Hematopoietic multipotent progenitor cell treated with erythropoietin and hydrocortisone succinate and interleukin-3 and kit ligand, for 4 days (in vitro differentiated cells): Measurements from ENCODE around the gene LHX3.

ENCODE experiments used
- DNase-seq: peaks from one replicate; pipeline ENCODE4 v3.0.0-alpha.2; 2015

Gene LHX3

GRCh38 chr9:136204838-136205706 is at the start of gene LHX3:
TSS of gene LHX3 (minus strand) at chr9:136205128. CDS start at chr9:136205012, 116 bp downstream.
- peak; percentile 75 for DNase-seq

DNA sequence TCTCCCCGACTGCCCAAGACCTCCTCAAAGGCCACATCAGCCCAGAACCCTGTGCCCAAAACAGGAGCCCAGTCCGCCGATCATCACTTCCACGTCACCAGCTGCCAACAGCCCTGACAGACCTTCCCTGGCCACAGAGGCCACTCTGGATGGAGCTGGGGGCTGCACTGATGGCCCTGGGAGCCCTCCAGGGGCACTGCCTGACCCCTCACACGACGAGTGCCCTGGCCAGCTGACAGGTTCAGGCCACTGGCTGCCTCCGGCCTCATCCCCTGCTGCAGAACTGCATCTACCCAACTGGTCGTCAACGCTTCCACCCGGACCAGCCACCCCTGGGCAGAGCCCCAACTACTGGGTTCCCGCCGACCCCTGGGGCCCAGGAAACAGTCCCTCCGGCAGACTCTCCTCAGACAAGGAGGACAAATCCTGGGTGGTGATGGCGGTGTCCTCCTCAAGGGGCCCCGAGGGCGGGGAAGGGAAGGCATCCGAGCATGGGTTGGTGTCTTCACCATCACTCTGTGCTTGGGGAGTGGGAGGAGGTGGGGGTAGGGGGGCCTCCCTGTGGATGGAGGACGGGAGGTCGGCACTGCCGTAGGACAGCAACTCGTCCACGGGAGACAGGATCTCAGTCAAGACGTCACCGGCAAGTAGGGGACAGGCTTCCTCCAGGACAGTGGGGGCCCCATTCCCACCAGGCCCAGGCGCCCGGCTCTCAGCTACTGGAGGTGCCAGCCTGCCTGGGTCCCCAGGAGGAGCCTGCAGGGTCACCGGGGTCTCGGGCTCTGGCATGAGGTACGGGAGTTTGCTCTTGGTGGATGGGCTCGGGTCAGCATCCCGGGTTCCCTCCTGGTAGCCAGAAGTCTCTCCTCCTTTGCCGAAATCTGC is 48.6 kb upstream of the LHX3 start:
- DNase-seq = no peak

DNA sequence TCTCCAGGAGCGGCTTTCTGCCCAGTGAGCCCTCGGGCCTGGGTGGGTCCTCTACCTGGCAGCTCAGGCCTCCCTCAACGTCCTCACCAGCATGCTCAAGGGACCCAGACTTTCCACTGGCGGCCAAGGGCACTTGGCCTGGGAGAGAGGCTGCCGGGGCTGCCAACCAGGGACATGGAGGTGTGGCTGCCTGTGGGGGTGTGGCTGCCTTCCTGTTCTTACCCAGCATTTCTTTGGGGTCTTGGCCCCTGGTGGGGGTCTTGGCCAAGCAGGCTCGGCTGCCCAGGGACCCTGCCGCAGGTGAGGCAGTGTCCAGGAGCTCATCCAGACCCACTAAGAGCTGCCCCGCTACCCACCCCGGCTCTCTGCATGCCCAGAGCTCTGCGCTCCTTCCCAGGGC is 47.9 kb upstream of the LHX3 start:
- DNase-seq = no peak

GRCh38 chr9:136252281-136252680 is 47.4 kb upstream of the LHX3 start:
- no peak for DNase-seq

DNA sequence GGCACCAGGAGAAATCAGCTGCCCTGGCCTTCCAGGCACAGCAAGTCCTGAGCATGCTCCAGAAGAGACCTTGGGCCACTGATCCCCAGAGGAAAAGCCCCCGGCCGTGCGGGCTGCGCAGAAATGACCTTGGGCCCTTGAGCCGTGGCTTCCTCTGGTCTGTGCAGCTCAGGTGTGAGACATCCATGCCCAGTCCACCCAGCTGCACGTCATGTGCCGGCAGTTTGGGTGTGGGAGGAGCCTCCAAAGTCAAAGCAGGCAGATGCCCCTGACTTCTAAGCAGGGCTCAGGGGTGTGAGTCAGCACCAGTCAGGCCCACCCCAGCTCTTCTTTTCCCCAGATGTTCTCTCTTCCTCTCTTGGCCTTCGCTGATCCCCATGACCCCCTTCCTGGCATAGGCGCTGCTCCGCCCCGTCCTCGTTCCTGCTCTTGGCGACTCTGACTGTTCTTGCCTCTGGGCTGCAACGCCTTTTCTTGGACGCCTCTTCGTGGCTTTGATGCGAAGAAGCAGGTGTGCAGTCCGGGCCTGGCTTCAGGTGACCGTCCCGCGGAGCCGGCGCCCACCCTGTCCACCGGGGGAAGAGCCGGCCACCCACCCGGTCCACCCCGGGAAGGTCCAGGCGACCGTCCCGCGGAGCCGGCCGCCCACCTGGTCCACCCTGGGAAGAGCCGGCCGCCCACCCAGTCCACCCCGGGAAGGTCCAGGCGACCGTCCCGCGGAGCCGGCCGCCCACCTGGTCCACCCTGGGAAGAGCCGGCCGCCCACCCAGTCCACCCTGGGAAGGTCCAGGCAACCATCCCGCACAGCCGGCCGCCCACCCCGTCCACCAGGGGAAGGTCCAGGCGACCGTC is 46.6 kb upstream of the LHX3 start:
- DNase-seq = no peak

DNA sequence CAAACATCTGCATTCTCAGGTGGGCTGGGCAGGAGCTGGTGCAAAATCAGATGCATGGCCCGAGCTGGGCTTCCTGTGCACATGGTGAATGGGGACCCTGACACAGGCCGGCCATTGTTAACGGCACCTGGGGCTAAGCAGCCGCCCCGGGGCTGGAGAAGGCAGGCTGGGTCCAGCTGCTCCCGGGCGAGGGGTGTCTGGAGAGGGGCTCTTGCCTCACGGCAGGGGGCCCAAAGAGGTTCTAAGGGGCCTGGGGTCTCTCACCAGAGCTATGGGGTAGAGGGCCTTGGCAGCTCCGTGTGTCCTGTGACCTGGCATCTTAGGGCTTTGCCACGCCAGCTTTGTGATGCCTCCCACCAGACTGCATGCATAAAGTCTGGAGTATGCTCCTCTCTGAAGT is 45.7 kb upstream of the LHX3 start:
- DNase-seq = no peak

GRCh38 chr9:136249877-136250559 is 45.1 kb upstream of the LHX3 start:
- DNase-seq = no peak

GRCh38 chr9:136248951-136249876 is 44.3 kb upstream of the LHX3 start:
- no peak for DNase-seq

DNA sequence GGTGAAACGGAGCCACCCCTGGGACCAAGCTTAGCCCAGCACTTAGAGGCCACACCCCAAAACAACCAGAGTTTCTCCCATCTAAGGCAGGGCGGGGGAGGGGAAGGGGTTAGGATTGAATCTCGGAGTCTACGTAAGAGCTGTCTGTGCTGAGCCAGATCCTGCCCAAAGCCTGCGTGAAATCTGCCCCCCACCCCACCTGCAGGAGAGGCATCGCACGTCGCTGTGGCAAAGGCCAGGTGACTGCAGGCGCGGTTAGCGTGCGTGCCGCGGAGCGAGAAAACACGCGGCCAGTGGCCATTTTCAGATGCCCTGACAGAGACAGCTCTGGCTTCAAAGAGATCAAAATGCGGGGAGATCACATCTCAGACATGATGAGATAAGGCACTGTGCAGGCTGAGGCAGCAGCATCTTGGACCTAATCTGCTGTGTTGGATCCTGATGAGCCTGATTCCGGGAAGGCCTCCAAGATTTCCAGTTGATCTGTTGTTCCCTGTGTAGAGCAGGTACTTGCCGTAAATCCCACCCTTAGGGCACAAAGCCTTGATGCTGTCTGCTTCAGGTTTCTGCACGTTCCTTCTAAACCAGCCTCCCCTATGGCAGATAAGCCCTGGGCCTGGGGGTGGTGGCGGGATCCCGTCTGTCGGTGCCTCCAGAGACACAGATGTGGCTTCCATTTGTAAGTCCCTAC is 43.2 kb upstream of the LHX3 start:
- DNase-seq = no peak

- DNase-seq = no peak
Observed at GRCh38 chr9:136247551-136247916, 42.6 kb upstream of the LHX3 start.

DNA sequence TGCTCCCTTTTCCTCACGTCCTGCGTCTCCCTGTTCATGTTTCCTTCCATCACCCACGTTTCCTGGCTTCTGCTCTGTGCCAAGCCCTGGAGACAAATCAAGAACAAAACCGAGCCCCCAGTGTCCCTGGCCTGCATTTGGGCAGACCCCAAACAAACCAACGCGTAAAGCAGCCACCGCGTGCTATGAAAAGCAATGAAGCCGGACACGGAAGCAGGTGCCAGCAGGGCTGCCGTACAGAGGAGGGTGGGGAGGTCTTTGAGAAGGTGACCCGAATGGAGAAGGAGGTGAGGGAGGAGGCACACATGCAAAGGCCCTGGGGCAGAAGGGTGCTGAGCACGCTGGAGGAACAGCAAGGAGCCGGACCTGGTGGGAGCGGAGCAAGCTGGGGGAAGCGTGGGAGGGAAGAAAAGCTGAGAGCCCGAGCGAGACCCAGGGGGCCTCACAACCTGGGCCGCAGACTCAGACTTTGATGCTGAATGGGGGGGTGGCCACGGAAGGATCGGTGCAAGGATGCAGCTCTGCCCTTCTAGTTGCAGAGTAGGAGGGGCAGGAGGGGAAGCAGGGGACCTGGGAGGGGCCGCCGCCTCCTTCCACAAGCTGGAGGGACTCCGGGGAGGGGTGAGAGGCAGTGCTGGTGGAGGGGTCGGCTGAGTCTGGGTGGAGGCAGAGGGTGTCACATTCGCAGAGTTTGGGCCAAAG is 42.1 kb upstream of the LHX3 start:
- DNase-seq = no peak

- peak; percentile 90 for DNase-seq
Observed at GRCh38 chr9:136245219-136246150, 40.6 kb upstream of the LHX3 start, which contains the start of gene QSOX2. TSS of gene QSOX2 (minus strand) at chr9:136245812. CDS start at chr9:136245803, 9 bp downstream.

DNA sequence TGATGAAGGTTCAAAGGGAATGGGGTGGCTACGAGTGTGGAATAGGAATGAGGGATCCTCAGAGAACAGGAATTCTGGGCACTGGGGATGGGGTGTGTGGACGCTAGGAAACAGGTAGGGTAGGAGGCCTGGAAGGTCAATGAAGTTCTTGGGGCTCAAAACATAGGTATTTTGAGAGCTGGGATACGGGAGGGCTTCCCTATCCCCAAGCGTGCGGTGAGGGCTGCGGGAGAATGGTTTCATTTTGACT is 40.0 kb upstream of the LHX3 start:
- DNase-seq = no peak

DNA sequence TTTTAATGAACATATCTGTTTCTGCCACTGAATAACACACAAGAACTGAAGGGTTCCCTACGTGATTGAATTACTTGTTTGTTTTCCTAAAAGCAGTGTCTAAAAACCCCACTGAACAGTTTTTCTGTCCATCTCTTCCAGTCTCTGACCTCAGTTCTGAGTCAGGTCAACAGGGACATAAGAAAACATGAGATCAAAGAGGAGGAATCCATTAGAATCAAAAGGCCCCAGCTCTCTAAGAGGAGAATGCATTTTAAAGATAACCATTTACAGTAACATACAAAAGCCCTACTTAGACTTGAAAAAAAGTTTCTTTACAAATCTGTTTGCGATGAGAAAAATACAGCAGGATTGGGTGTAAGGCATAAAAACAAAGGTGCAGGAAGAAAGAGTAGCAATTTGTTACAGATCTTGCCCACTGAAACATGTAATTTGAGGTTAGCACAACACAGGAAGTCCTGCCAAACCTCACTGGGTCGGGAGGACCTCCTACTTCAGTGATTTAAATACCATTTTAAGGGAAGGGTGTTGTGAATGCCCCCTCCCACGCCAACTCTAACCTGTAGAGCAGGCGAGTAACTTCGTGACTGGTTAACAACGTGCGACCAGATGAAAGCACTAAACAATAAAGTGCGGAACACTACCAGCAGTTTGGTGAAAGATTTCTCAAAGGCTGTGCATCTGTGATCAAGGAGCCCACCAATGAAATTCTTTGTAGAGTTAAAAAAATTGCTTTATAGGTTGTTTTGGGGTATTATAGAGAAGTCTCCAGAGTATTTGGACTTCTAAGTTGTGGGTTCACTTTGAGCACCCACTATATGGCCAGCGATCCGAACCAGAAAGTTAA is 39.4 kb upstream of the LHX3 start:
- DNase-seq = peak; percentile 58

DNA sequence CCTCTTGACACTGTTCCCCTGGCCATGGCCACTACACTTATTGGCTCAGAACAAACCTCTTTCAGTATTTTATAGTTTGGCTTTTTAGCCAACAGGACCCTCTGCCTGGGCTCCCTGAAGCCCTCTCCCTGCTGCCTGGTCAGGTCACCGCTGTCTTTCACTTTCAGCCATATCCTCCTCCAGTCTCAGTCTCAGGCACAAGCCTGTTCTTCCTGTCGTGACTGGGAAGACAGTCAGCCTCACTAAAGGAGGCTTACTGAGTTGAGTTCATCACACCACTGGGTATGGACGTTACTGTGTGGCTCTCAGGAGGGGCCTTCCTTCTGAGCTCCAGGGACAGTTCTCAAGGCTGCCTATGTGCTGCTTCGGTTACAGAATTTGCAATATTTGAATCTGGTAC is 38.7 kb upstream of the LHX3 start:
- no peak for DNase-seq

- DNase-seq = peak; percentile 75
Observed at GRCh38 chr9:136242918-136243525, 38.1 kb upstream of the LHX3 start.

DNA sequence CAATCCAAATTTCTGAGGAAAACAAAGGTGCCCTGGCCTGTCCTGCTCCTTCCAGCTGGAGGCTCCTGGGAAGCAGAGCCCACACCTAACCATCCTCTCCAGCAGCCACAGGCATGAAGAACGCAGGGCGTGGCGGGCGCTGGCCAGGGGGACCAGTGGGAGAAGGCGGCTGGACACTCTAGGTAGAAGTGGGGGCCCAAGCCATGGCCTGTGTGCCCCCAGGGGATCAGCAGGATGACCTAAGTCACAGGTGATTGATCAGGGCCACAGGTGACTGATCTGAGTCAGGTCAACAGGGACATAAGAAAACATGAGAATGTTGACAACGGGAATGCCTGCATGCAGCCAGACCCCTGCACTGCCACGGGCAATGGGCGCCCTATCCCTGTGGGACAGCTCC is 37.3 kb upstream of the LHX3 start:
- DNase-seq = no peak

DNA sequence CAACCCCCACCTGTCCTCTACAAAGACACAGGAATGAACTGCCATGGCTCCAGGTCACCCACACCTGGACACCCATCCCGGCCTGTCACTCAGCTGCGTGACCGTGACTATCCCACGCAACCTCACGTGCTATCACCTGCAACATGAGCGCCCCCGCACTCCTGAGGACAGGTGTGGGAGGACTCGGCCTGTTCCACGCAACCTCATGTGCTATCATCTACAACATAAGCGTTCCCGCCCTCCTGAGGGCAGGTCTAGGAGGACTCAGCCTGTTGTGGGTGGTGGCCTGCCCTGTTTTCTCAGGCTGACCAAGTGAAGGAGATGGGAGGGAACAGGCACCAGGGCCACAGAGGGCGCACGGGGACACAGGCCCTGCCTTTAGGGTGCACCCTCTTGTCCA is 36.6 kb upstream of the LHX3 start:
- DNase-seq = no peak
